ENCODE measurements around the gene TMEM213.

DNA sequence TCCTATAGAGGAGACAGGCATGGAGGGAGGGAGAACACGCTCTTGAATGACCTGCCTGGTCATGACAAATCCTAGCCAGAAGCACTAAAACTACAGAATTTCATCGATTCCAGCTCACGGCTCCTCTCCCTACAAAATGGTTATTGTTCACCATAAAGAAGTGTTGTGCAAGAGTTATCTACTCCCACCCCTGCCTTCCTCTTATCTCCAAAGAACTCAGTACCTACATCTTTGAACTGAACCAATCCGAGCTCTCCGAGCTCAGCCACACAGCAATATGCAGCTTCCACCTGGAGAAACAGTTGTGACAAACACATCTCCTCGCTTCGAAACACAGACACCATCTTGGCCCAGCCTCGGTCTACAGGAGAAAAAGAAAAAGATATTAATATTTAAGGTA lies 26.9 kb upstream of the TMEM213 start:
- TF ChIP-seq, protein P1, sequence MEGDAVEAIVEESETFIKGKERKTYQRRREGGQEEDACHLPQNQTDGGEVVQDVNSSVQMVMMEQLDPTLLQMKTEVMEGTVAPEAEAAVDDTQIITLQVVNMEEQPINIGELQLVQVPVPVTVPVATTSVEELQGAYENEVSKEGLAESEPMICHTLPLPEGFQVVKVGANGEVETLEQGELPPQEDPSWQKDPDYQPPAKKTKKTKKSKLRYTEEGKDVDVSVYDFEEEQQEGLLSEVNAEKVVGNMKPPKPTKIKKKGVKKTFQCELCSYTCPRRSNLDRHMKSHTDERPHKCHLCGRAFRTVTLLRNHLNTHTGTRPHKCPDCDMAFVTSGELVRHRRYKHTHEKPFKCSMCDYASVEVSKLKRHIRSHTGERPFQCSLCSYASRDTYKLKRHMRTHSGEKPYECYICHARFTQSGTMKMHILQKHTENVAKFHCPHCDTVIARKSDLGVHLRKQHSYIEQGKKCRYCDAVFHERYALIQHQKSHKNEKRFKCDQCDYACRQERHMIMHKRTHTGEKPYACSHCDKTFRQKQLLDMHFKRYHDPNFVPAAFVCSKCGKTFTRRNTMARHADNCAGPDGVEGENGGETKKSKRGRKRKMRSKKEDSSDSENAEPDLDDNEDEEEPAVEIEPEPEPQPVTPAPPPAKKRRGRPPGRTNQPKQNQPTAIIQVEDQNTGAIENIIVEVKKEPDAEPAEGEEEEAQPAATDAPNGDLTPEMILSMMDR (IDR thresholded peaks at IDR 0.05), result no peak
- TF ChIP-seq EZH2 (IDR thresholded peaks at IDR 0.05) (no peak), EZH2phosphoT487 (IDR thresholded peaks at IDR 0.05) (no peak)

All from neural progenitor cell (in vitro differentiated cells).